Activated T-cell treated with anti-CD3 and anti-CD28 coated beads, Interleukin-2, amount 50 U/mL, for 72 hours (primary cell): Measurements from ENCODE around the gene TMEM248. TPM values are rescaled to one million over a fixed set of nuclear protein-coding genes. Genes with fewer than 3 reads are reported as not detected.
A peak's percentile ranks its signal among the peaks of the same experiment; 100 is the strongest.
"Not testable (repeated sequence)": the region's sequence is repeated elsewhere in the genome, so short reads cannot be mapped to it uniquely, and the experiment has no call there.

Source experiments
- ATAC-seq, 2 donors: fragments of 150-1000 bp; cut with Tn5 transposase; replicated peaks in 1 of 2; 2 replicates each; pipeline ENCODE4 v1.10.0; 2021; ENCODE audit warnings: moderate library complexity in 2 of 2, mild to moderate bottlenecking in 1 of 2
- DNase-seq, 2 donors: peaks; one replicate each; pipeline ENCODE4 v3.0.0; 2021 to 2022; ENCODE audit warnings: mixed read lengths in 1 of 2
- H3K27ac Mint-ChIP-seq: one replicate; pipeline ENCODE4 v1.8.0; 2022; ENCODE audit warnings: mild to moderate bottlenecking, moderate library complexity, mixed read lengths
- H3K27me3 Mint-ChIP-seq: one replicate; pipeline ENCODE4 v1.8.0; 2022; ENCODE audit warnings: low read depth, mixed read lengths
- H3K36me3 Mint-ChIP-seq, 2 donors: one replicate each; pipeline ENCODE4 v1.8.0; 2022; ENCODE audit warnings: mixed read lengths in 2 of 2, mild to moderate bottlenecking in 1 of 2; ENCODE audit not compliant: insufficient read depth in 2 of 2
- H3K4me1 Mint-ChIP-seq: one replicate; pipeline ENCODE4 v1.8.0; 2022; ENCODE audit warnings: low read depth, mixed read lengths
- H3K4me3 Mint-ChIP-seq, 2 donors: one replicate each; pipeline ENCODE4 v1.8.0; 2022; ENCODE audit warnings: mild to moderate bottlenecking in 2 of 2, mixed read lengths in 2 of 2, moderate library complexity in 2 of 2
- H3K9me3 Mint-ChIP-seq, 2 donors: one replicate each; pipeline ENCODE4 v1.8.0; 2022; ENCODE audit warnings: mixed read lengths in 2 of 2
- total RNA-seq, 2 donors: library from RNA; stranded (reverse); gene quantifications; one replicate each; pipeline ENCODE4 v1.2.3, GENCODE V29; 2022

Gene TMEM248
- total RNA-seq, 2 donors from 2014 or later, result 71.4 to 83.8 TPM

GRCh38 chr7:66899552-66900280 lies 21.3 kb upstream of the TMEM248 start:
- DNase-seq, result no peak
- H3K4me3 Mint-ChIP-seq, result no peak overlapping the region

GRCh38 chr7:66901941-66902843 lies 18.8 kb upstream of the TMEM248 start:
- ATAC-seq (no peak), DNase-seq (no peak)
- Mint-ChIP-seq H3K9me3 (no peaks in the 10 kb centered on the region), H3K36me3 (peaks cover 0 to 3% of the 10 kb centered on the region in 2 donors), H3K4me1 (no peaks in the 10 kb centered on the region), H3K27me3 (no peaks in the 10 kb centered on the region), H3K4me3 (no peak overlapping the region), H3K27ac (no peak overlapping the region)

More at GRCh38 chr7:66899552-66900280, 21.3 kb upstream of the TMEM248 start:
- Mint-ChIP-seq H3K27me3 (no peaks in the 10 kb centered on the region), H3K9me3 (no peaks in the 10 kb centered on the region), H3K36me3 (peaks cover 0 to 3% of the 10 kb centered on the region in 2 donors), H3K27ac (no peak overlapping the region), H3K4me1 (peaks cover 2% of the 10 kb centered on the region)
- no peak for ATAC-seq

- H3K4me3 Mint-ChIP-seq, result no peak overlapping the region
Observed at GRCh38 chr7:66902844-66903180, 18.2 kb upstream of the TMEM248 start.

GRCh38 chr7:66903360-66904062 lies 17.5 kb upstream of the TMEM248 start:
- Mint-ChIP-seq H3K9me3 (no peaks in the 10 kb centered on the region), H3K4me1 (no peaks in the 10 kb centered on the region), H3K27me3 (no peaks in the 10 kb centered on the region), H3K4me3 (no peak overlapping the region), H3K27ac (no peak overlapping the region), H3K36me3 (peaks cover 0 to 3% of the 10 kb centered on the region in 2 donors)
- DNase-seq (no peak), ATAC-seq (no peak)

More at GRCh38 chr7:66902844-66903180, 18.2 kb upstream of the TMEM248 start:
- Mint-ChIP-seq H3K36me3 (peaks cover 0 to 3% of the 10 kb centered on the region in 2 donors), H3K9me3 (no peaks in the 10 kb centered on the region), H3K27ac (no peak overlapping the region), H3K27me3 (no peaks in the 10 kb centered on the region), H3K4me1 (no peaks in the 10 kb centered on the region)
- ATAC-seq, result no peak
- no peak for DNase-seq

- no peak overlapping the region for H3K4me3 Mint-ChIP-seq
- peaks cover 0 to 3% of the 10 kb centered on the region in 2 donors for H3K36me3 Mint-ChIP-seq
- no peak for ATAC-seq
- no peaks in the 10 kb centered on the region for H3K27me3 Mint-ChIP-seq
- no peak overlapping the region for H3K27ac Mint-ChIP-seq
- no peak for DNase-seq
- no peaks in the 10 kb centered on the region for H3K4me1 Mint-ChIP-seq
- no peaks in the 10 kb centered on the region for H3K9me3 Mint-ChIP-seq
Observed at GRCh38 chr7:66904063-66904593, 16.9 kb upstream of the TMEM248 start.

- Mint-ChIP-seq H3K9me3 (no peaks in the 10 kb centered on the region), H3K27ac (peak overlapping the region; percentile 54), H3K4me3 (no peak overlapping the region), H3K36me3 (peaks cover 0 to 3% of the 10 kb centered on the region in 2 donors), H3K4me1 (no peaks in the 10 kb centered on the region), H3K27me3 (no peaks in the 10 kb centered on the region)
- no peak for ATAC-seq
- DNase-seq, result no peak
Observed at GRCh38 chr7:66905278-66905677, 15.7 kb upstream of the TMEM248 start.

- no peaks in the 10 kb centered on the region for H3K9me3 Mint-ChIP-seq
- no peaks in the 10 kb centered on the region for H3K4me1 Mint-ChIP-seq
- no peaks in the 10 kb centered on the region for H3K27me3 Mint-ChIP-seq
- peaks cover 0 to 3% of the 10 kb centered on the region in 2 donors for H3K36me3 Mint-ChIP-seq
- DNase-seq, result no peak
- no peak overlapping the region for H3K4me3 Mint-ChIP-seq
- peak overlapping the region; percentile 4 for H3K27ac Mint-ChIP-seq
- no peak for ATAC-seq
Observed at GRCh38 chr7:66905689-66906088, 15.3 kb upstream of the TMEM248 start.

- Mint-ChIP-seq H3K27ac (no peak overlapping the region), H3K36me3 (no peaks in the 10 kb centered on the region), H3K9me3 (no peaks in the 10 kb centered on the region), H3K27me3 (no peaks in the 10 kb centered on the region), H3K4me3 (no peak overlapping the region), H3K4me1 (no peaks in the 10 kb centered on the region)
- ATAC-seq, result no peak
- DNase-seq, result no peak
Observed at GRCh38 chr7:66907731-66908130, 13.3 kb upstream of the TMEM248 start.

- not testable (repeated sequence) for H3K27ac Mint-ChIP-seq, ATAC-seq, DNase-seq, H3K27me3 Mint-ChIP-seq, H3K4me3 Mint-ChIP-seq, H3K36me3 Mint-ChIP-seq, H3K9me3 Mint-ChIP-seq, H3K4me1 Mint-ChIP-seq
Observed at GRCh38 chr7:66908598-66908997, 12.4 kb upstream of the TMEM248 start.

GRCh38 chr7:66910789-66911188 lies 10.2 kb upstream of the TMEM248 start:
- DNase-seq (no peak), ATAC-seq (no peak)
- H3K4me1 Mint-ChIP-seq, result no peaks in the 10 kb centered on the region
- H3K36me3 Mint-ChIP-seq, result no peaks in the 10 kb centered on the region
- no peaks in the 10 kb centered on the region for H3K9me3 Mint-ChIP-seq
- no peak overlapping the region for H3K27ac Mint-ChIP-seq
- H3K27me3 Mint-ChIP-seq, result no peaks in the 10 kb centered on the region
- H3K4me3 Mint-ChIP-seq, result no peak overlapping the region

- H3K9me3 Mint-ChIP-seq, H3K27ac Mint-ChIP-seq, ATAC-seq, H3K4me3 Mint-ChIP-seq, H3K4me1 Mint-ChIP-seq, H3K36me3 Mint-ChIP-seq, H3K27me3 Mint-ChIP-seq, DNase-seq: not testable (repeated sequence)
Observed at GRCh38 chr7:66911191-66911590, 9.8 kb upstream of the TMEM248 start.

GRCh38 chr7:66912195-66912594 lies 8.8 kb upstream of the TMEM248 start:
- H3K4me1 Mint-ChIP-seq, result no peaks in the 10 kb centered on the region
- ATAC-seq (no peak), DNase-seq (no peak)
- H3K4me3 Mint-ChIP-seq, result no peak overlapping the region
- no peaks in the 10 kb centered on the region for H3K9me3 Mint-ChIP-seq
- H3K27ac Mint-ChIP-seq, result no peak overlapping the region
- no peaks in the 10 kb centered on the region for H3K36me3 Mint-ChIP-seq
- H3K27me3 Mint-ChIP-seq, result no peaks in the 10 kb centered on the region
